GM21390 (cell line): ENCODE measurements around the gene FAHD1.
A peak's percentile ranks its signal among the peaks of the same experiment; 100 is the strongest.

ENCODE experiments used
- ATAC-seq: cut with Tn5 transposase; IDR thresholded peaks from one replicate; pipeline ENCODE4 v1.9.1; 2021; ENCODE audit not compliant: unreplicated experiment

Gene FAHD1

GRCh38 chr16:1816396-1817275, 10.4 kb upstream of the FAHD1 start:
- ATAC-seq, result no peak

DNA sequence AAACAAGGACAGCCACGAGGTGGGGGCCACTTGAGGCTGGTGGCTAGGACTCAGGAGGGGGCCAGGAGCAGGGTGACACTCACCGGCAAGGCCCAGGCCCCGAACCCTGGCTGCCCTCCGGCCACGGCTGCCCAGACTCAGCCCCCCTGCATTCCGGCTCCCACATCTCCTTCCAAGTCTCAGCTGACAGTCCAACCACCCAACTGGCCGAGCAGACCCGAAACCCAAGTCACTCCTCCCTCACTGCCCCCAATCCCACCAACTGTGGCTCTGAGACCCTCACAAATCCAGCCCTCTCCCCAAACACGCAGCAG, 9.8 kb upstream of the FAHD1 start:
- no peak for ATAC-seq

DNA sequence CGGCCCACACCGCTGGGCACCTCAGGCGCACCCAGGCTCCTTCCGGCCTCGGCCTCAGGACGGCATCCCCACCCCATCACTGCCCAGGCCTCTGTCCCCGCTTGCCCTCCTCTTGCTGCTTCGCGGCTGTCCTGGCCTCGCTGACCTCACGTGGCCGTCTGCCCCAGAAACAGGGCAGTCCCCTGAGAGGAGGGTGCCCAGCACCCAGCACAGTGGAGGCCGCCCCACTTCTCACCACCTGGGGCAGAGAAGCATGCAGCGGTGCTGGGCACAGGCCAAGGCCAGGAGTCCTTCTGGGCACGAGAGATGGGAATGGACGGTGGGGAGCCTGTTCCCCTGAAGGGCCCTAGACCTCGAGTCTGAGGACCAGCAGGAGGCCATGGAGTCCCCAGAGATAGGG, 9.3 kb upstream of the FAHD1 start:
- no peak for ATAC-seq

GRCh38 chr16:1818204-1818872, 8.7 kb upstream of the FAHD1 start:
- ATAC-seq, result no peak

GRCh38 chr16:1818873-1819525, 8.0 kb upstream of the FAHD1 start:
- ATAC-seq, result no peak

- ATAC-seq, result no peak
Observed at GRCh38 chr16:1819611-1820010, 7.4 kb upstream of the FAHD1 start.

- no peak for ATAC-seq
Observed at GRCh38 chr16:1820096-1820945, 6.7 kb upstream of the FAHD1 start.

- no peak for ATAC-seq
Observed at GRCh38 chr16:1820946-1821290, 6.1 kb upstream of the FAHD1 start.

GRCh38 chr16:1821861-1822611, 5.0 kb upstream of the FAHD1 start:
- no peak for ATAC-seq

DNA sequence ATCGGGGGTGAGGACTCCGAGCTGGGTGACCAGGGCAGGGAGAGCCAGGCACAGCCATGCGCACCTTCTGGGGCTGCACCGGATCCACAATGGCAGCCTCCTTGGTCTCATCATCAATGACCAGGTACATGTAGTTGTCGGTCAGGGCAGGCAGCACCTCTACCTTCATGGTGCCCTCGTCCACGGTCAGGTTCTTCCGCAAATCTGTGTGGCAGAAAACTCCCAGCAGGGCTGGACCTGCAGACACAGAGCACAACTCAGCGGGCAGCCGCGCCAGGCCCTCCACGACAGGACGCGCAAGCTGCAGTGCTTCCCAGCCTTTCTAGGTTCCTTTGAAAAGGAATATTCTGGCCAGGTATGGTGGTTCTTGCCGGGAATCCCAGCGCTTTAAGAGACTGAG, 4.2 kb upstream of the FAHD1 start:
- no peak for ATAC-seq

DNA sequence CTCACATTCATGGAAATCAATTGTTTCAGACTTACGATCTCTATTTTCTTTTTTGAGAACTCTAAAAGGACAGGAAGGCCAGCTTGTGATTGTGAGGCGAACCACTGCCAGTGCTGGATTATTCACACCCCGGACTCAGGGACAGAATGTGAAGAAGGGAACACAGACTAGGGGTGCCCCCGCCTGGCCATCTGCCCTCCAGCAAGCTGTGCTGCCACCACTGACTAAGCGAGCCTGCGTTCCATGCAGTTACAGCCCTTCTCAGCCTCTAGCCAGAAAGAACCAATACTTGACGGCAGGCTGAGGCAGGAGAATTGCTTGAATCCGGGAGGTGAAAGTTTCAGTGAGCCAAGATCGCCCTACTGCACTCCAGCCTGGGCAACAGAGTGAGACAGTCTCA, 3.2 kb upstream of the FAHD1 start:
- ATAC-seq, result no peak

DNA sequence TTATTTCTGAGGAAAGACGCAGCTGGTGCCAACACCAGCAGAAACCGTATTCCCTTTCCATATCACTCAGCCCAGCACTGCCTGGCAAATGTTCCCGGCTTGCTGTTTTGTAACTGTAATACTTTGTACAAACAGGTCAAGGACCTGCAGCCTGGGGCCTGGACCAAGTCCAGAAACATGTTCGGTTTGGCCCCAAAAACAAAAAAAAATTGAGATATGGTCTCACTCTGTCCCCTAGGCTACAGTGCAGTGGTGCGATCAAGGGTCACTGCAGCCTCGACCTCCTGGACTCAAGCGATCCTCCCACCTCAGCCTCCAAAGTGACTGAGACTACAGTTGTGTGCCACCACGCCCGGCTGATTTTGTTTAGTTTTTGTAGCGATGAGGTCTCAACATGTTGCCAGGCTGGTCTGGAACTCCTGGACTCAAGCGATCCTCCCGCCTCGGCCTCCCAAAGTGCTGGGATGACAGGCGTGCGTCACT, 1.6 kb upstream of the FAHD1 start:
- no peak for ATAC-seq

DNA sequence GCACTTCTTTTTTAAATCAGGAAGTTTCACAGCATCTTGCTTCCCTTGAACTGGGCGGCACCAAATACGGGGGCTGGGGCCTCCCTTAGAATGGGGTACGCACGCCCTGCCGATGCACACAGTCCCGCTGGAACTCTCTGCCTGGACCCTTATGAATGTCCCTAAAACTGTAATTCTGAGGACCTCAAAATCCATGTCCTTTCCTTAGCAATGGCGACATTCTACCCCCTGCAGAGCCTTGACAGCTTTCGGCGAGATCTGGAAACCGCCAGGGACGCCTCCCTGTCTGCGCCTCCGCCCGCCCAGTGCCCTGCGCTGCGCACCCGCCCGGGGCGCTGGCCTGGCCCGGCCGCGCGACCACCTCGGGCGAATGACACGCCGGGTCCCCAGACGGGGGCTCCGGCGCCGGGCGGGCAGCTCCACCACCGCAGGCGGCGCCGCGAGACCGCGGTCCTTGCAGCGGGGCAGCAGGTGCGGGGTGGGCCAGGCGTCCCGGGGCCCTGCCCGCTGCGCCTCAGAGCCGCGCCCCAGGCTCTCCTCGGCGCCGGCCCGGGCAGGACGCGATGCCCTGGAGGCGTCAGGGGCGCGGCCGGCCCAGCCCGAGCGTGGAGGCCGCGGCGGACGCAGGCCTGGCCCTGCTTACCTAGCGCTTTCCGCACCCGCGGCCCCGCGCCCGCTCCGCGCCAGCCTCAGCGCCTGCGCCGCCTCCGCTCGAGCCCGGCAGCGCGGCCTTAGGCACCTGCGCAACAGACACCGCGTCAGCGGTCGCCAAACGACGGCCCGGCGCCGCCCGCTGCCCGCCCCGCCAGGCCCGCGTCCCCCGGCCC, 929 bp upstream of the FAHD1 start:
- peak; percentile 49 for ATAC-seq

- ATAC-seq, result no peak
Observed at GRCh38 chr16:1828645-1829410, 1.8 kb downstream of the FAHD1 start.

- ATAC-seq, result no peak
Observed at GRCh38 chr16:1830213-1830612, 3.2 kb downstream of the FAHD1 start.

- ATAC-seq, result no peak
Observed at GRCh38 chr16:1831186-1832075, 4.4 kb downstream of the FAHD1 start.

DNA sequence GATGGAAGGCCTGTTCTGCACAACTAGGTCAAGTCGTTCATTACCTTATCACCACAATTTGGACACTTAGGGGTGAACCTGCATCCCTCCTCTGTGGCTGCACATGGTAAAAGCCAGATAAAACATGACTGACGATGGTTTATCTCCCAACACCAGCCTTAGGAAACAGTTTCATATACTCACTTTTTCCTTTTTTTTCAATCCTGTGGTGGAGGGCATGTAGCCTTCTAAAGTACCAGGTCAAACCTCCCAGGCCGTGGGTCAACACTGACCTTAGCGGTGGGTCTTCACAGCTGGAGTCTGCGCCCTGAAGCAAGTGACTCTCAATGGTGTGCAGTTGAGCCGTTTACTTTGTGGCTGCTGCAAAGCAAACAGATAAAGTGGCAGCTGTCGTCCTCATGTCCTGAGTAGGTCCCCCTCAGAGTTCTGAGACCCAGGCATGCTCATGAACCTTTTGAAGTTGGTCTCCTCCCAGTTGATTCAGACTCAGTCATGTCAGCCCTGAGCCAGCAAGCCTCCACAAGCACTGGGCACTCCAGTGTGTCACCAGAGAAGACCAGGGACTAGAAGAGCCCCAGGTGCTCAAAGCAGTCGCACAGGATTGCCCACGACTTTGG, 5.9 kb downstream of the FAHD1 start:
- no peak for ATAC-seq
